ENCODE measurements around the gene IL7R.
"Not testable (repeated sequence)": the region's sequence is repeated elsewhere in the genome, so short reads cannot be mapped to it uniquely, and the experiment has no call there.

The IL7R gene

GRCh38 chr5:35878079-35878478, 21.4 kb downstream of the IL7R start:
- no peak for DNase-seq

DNA sequence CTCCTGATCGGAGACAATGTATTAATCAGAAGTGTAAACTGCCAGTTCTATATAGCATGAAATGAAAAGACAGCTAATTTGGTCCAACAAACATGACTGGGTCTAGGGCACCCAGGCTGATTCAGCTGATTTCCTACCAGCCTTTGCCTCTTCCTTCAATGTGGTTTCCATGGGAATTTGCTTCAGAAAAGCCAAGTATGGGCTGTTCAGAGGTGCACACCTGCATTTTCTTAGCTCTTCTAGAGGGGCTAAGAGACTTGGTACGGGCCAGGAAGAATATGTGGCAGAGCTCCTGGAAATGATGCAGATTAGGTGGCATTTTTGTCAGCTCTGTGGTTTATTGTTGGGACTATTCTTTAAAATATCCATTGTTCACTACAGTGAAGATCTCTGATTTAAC, 22.4 kb downstream of the IL7R start:
- DNase-seq: no peak

DNA sequence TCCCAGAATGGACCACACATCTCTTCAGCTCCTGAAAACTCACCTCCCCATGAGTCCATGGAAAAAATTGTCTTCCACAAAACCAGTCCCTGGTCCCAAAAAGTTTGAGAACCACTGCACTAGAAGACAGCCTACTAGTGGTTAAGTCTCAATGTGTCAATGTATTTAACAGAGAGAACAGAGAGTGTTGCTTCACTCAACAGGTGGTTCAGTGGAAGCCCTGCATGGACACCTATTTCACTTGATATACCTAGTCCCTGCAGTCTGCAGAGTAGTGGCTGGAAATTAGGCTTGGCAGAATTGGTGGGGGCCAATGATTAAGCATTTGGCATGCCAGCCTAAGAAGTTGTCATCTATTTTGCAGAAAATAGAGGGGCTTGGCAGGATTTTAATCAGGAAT, 23.0 kb downstream of the IL7R start:
- no peak for DNase-seq

- no peak for DNase-seq
Measured at GRCh38 chr5:35880156-35880555, 23.5 kb downstream of the IL7R start.

DNA sequence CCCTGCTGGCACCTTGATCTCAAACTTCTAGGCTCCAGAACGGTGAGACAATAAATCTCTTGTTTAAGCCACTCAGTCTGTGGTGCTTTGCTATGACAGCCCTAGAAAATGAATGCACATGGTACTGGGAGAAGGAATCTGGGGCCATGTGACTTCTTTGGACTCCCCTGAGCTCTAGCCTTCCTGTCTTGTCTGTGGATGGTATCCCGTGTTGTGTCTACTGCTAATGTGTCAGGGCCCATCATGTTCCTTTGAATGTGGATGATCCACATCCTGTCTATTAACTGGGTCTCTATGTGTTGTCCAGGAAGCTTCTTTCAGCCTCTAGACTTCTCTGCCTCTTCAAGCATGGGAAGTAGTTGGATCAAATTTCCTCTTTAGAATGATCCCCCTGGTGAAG, 25.1 kb downstream of the IL7R start:
- no peak for DNase-seq

GRCh38 chr5:35884191-35884769, 27.6 kb downstream of the IL7R start:
- no peak for DNase-seq

- no peak for DNase-seq
Measured at GRCh38 chr5:35884773-35885172, 28.1 kb downstream of the IL7R start.

GRCh38 chr5:35886381-35886780, 29.7 kb downstream of the IL7R start:
- no peak for DNase-seq

- DNase-seq: no peak
Measured at GRCh38 chr5:35887321-35888100, 30.8 kb downstream of the IL7R start.

DNA sequence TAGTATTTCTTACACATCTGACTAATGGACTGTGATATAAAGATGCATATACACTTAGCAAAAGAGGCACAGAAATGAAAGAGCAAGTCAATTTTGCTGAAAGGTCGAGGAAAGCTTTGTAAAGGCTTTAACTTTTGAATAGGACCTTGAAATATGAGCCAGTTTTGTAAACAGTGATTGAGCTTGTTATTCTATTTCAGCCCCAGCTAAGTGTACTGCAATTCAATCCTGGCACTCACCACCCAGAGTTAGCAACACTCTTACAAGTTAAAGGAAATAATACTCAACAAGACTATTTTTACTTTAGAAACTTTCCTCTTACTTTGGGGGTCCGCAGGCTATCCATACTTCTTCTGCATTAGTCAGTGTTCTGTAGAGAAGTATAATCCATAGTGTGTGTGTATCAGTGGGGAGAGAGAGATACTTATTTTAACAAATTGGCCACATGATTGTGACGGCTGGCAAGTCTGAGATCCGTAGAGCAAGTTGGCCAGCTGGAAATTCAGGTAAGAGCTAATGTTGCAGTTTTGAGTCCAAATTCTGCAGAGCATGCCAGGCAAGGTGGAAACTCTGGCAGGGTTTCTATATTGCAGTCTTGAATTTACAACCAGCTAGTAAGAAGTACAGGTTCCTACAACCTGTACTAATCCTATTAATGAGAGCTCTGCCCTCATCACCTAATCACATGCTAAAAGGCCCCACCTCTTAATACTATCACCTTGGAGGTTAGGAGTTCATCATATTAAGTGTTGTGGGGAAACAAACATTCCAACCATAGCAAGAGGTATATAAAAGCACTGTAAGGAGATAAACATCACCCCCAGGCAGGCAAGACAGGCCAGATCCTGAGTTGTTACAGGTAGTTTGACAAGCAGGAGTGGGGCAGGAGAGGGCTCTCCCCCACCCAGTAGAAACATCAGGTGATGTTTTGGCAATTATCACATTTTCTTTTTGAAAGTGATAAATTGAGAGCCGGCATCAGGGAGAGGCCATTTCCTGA, 33.6 kb downstream of the IL7R start:
- DNase-seq: no peak

GRCh38 chr5:35892799-35893198, 36.1 kb downstream of the IL7R start:
- not testable (repeated sequence) for DNase-seq

DNA sequence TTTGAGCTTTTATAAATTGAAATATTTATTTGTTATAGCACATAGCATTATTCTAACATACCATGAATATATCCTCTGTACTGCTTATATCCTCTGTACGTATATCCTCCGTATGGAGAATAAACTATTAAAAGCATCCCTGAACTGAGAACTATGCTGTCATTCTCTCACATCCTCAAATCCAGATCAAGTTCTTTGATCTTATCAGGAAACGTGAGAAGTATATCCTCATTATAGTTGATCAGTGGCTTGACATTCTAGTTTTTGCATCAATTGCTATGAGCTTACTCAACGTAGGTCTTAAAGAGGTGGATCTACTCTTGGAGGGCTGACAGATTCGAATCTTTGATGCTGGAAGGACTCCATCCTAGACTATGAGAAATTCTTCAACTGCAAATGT, 37.4 kb downstream of the IL7R start:
- no peak for DNase-seq

DNA sequence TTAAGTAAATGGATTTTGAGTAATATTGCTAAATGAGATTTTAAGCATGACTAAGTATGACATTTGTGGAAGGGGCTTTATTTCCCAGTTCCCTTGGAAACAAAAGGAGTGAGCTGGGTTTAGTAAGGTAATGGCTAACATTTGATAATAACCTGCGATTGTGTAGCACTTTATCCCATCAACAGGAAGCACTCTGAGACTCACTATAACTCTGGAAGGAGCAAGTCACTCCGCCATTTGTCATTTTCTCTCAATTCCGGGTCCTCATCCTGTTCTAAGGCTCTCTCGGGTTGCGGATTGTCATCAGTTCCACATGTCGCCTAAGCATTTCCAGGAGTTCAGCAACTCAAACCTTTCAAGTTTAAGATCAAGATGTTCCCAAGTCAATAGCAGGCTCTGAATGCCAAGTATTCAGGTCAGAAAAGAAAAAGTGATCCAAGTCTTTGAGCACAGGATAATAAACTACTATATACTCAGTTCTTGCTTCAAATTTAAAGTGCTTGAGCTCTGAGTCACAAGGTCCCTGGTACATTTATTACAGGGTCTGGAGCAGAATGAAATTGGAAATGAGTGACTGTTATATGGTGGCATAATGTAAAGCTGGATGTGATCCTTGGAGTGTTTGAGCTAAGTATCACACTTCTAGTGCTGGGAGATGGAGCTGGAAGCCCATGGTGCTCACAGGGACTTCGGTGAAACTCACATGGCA, 42.4 kb downstream of the IL7R start:
- no peak for DNase-seq

DNA sequence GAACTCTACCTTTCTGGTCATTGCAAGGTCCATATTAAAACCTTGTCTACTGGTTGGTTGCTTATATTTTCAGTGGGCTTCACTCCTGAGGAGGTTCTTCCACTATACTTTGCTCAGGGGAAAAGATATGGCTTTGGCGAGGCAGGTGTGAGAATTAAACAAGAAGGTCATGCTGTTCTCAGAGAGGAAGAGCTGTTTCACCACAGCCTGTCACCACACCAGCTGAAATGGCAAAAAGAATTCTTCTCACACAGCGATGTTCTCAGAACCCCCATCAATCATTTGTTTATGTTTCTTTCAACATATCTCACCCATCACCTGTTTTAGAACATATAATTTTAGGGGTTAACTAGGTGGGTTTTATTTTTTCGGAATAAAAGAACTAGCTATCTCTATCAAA, 43.1 kb downstream of the IL7R start:
- no peak for DNase-seq

GRCh38 chr5:35900972-35901695, 44.4 kb downstream of the IL7R start:
- no peak for DNase-seq

DNA sequence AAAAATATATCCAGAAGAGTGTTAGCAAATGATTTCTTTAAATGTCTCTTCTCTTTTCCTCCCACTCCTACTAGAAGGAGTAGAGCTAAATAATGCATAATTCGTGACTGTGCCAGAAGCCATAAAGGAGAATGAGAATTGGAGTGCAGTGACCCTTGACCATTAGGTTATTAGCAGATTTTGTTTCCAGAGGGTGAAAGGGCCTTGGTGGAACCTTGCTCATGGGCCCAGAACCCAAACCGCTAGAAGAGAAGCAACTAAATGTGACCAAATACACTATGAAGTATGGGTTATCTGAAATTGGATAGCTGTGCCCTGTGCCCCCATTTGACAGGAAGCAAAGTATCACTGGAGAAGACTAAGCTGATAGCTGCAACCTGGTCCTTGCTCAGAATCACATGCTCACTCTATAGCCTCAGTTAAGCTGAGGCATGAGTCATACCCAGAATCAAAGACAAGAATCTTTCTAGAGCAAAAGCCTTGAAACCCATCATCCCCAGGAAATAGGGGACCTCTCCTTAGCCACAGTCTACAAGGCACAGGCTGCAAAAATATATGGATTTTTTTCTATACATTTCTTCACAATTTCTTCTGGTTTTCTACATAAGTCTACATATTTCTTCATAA, 45.5 kb downstream of the IL7R start:
- DNase-seq: no peak

DNA sequence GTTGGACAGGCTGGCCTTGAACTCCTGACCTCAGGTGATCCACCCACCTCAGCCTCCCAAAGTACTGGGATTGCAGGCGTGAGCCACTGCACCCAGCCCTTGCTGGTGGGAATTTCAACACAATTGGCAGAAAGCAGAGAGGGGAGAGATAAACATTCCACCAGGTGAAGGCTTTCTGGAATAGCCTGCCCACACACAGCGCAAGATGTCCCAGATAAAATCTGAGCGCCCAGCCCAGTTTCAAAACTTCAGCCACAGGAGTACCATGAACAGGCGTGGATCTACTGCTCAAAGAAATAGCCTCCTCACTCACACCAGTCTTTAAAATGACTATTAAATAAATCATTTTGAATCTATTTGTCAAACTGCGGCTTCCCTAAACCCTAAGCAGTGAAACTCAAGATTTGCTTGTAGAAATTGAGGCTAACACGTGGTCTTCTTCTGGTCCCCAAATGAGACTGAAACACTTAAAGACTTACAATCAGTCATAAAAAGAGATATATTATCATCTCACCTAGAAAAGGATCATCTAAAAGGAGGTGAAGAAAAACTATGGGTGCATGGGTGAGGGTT, 47.0 kb downstream of the IL7R start:
- DNase-seq: no peak

DNA sequence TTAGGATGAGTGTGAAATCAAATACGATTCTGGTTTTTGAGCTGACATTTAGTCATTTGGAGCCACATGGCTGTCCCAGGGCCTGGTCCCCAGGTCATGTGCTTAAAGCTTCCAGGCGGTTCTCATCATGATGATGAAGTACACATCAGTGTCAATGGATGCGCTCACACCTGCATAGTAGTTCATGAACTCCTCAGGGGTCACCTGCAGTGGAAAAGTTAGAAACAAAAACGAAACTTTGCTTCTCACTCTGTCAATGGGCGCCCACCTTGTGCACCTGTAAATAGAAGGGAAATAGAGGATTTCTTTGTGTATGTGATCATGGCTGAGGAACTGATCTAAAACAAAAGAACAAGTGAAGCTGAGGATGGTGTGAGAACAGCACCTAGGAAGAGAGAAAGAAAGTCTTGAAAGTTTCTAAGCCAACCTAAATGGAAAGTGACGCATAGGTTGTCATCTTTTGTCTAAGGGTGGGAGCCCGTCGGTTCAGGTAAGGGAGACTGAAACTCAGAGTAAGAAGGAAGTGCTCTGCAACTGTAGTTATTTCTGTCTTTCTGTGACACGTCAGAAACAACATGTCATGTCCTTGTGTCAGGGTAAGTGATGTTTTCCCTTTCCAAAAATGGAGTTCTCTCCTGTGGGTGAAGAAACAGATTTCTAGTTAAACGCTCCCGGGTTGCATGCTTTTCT, 47.9 kb downstream of the IL7R start:
- DNase-seq: no peak

DNA sequence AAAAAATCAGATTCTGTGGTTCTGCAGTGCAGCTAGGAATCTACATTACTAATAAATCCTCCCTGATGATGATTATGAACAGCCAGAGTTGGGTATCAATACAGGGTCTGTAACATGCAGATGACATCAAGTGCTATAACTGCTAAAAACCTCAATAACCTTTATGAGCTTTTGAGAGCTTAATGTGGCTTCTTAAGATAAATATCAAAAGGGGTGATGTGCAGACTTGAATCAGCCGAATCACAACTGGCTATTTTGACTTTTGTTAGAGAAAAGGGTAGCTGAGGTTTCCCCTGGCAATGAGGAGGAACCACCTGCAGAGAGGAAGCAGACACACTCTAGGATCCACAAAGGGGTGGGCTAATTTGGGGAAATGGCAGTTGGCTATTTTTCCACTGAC, 51.5 kb downstream of the IL7R start:
- no peak for DNase-seq

DNA sequence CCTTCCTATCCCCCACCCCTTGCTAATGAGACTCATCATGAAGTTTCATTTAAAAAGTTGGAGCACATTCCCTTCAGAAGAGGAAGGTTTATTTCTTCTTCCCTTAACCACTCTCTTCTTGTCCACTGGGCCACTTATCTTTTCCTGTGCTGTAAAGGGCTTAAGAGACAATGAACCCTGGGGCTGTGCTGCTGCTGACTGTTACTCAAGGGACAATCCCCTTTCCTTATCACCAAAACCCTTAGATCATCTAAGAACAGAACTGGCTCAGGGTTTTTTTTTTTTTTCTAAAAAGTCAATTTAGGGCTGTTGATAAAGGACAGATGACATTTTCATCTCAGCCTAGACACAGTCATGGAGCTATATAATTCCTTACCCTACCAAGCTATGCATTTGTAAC, 52.1 kb downstream of the IL7R start:
- DNase-seq: no peak

- no peak for DNase-seq
Measured at GRCh38 chr5:35919191-35919590, 62.5 kb downstream of the IL7R start.

Measured in NCI-H1105 treated with DMSO at 0.1 percent for 48 hours (cell line).